Small intestine (tissue), 7 donors: Measurements from ENCODE around the gene OPCML. TPM values are rescaled to one million over a fixed set of nuclear protein-coding genes. Genes with fewer than 3 reads are reported as not detected.
A peak's percentile ranks its signal among the peaks of the same experiment; 100 is the strongest.

ENCODE experiments used
- DNase-seq, 2 donors: peaks; one replicate each; pipeline versions ENCODE4 v3.0.0 to v3.0.0-alpha.2; 2013
- FAIRE-seq: peaks from 2 replicates; lab custom pipeline; 2012; peaks lifted over from hg19 to GRCh38; lab: Jason Lieb, UNC
- H3K27ac ChIP-seq, 3 donors: one replicate each; pipeline ENCODE4 v1.5.1; 2013; ENCODE audit warnings: low read length in 2 of 3, mild to moderate bottlenecking in 2 of 3, control low read depth in 1 of 3, inconsistent platforms in 1 of 3, low read depth in 1 of 3, moderate library complexity in 1 of 3
- H3K27me3 ChIP-seq, 3 donors: one replicate each; pipeline ENCODE4 v1.6.1; 2013; ENCODE audit warnings: low read length in 3 of 3, inconsistent platforms in 1 of 3; ENCODE audit not compliant: control insufficient read depth in 3 of 3, insufficient read depth in 3 of 3
- H3K36me3 ChIP-seq, 3 donors: one replicate each; pipeline ENCODE4 v1.6.1; 2013; ENCODE audit warnings: low read length in 3 of 3, inconsistent platforms in 1 of 3, low read depth in 1 of 3, mild to moderate bottlenecking in 1 of 3, moderate library complexity in 1 of 3; ENCODE audit not compliant: control insufficient read depth in 3 of 3, insufficient read depth in 2 of 3
- H3K4me1 ChIP-seq, 3 donors: one replicate each; pipeline ENCODE4 v1.6.1; 2013; ENCODE audit warnings: low read length in 2 of 3, inconsistent platforms in 1 of 3, low read depth in 1 of 3, mild to moderate bottlenecking in 1 of 3, moderate library complexity in 1 of 3; ENCODE audit not compliant: control insufficient read depth in 3 of 3, insufficient read depth in 2 of 3
- H3K4me3 ChIP-seq, 3 donors: one replicate each; pipeline ENCODE4 v1.5.1; 2013; ENCODE audit warnings: low read length in 3 of 3, control low read depth in 1 of 3, inconsistent platforms in 1 of 3, low read depth in 1 of 3, mild to moderate bottlenecking in 1 of 3, moderate library complexity in 1 of 3
- H3K9me3 ChIP-seq, 2 donors: one replicate each; pipeline ENCODE4 v1.6.1; 2013; ENCODE audit warnings: low read depth in 1 of 2, low read length in 1 of 2; ENCODE audit not compliant: control insufficient read depth in 2 of 2, insufficient read depth in 1 of 2
- WGBS, 3 donors: extraction: QIAGEN DNeasy Blood & Tissue Kit; methylation state at CpG; one replicate each; pipeline ENCODE4 v1.1.7; 2013; 5-methylcytosine and 5-hydroxymethylcytosine counted together
- polyA plus RNA-seq, 4 donors: library from polyadenylated mRNA; stranded (reverse) in 3 of 4; unstranded in 1 of 4; fragments of 200-250 nt in 3 of 4; fragments of 120-200 nt in 1 of 4; gene quantifications; one replicate each; pipeline versions ENCODE4 v1.2.1 to v1.2.3, GENCODE V29; 2013
- donor health status: healthy with polysubstance abuse.
- donor health status: control.
- donor health status: control.
- donor health status: Bipolar disorder and iron deficiency.
- donor health status: healthy.

The OPCML gene
- polyA plus RNA-seq, 4 donors = 0.16 to 2.0 TPM; not detected in 2

DNA sequence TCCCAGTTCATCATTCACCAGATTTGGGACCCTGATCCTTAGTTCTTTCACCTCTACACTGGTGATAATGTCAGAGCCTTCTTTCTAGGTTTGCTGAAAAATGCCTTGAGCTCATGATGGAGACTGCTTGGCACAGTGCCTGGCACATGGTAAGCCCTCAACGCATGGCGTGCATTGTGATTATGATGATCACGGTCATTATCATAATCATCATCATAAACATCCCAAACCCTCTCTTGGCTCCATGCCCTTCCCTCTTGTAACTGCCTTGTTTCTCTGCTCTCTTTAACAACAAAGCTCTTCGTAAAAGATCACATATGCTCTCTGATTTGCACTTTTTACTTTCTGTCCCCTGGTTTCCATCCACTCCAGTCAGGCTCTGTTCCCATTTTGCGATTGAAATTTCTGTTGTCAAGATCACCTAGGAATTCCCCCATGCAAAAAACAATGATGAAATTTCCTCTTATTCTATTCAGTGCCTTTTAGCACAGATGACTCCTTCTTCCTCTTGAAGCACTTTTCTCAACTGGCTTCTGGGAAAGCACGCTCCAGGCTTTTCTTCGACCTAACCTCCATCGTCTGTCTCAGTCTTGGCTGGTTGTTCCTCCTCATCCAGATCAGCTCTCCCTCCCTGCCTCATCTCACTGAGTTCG, 479.1 kb downstream of the OPCML start:
- WGBS, 3 donors = 54 to 61% (median 57%) methylated on average over 9 of the region's 9 CpGs
- DNase-seq (no peak), FAIRE-seq (no peak)
- no peak overlapping the region for H3K27ac ChIP-seq
- no peaks in the 10 kb centered on the region for H3K4me1 ChIP-seq
- no peaks in the 10 kb centered on the region for H3K36me3 ChIP-seq
- no peaks in the 10 kb centered on the region for H3K9me3 ChIP-seq
- peaks cover 0 to 7% (median 6%) of the 10 kb centered on the region in 3 donors for H3K27me3 ChIP-seq
- no peak overlapping the region for H3K4me3 ChIP-seq

DNA sequence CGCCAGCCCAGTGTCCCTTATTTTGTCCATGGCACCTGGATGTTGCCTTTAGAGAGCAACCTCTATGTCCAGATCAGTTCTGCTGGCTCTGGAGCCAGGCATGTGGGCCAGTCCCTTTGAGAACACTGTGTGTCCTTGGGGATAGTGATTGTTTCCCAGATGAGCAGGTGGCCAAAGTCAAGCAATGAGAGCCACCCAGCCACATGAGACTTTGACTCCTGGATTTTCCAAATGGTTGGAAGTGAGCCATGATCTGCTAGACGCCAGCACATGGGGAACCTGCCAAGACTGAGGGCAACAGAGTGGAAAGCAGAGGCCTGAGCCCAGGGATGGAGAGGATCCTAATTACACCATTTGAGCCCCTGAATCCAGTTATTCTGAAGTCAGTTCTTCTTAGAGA, 479.8 kb downstream of the OPCML start:
- WGBS, 3 donors = 45 to 59% (median 59%) methylated on average over 2 of the region's 2 CpGs
- peak in 1 of 2 donors; percentile 23 for DNase-seq
- Histone ChIP-seq H3K9me3 (no peaks in the 10 kb centered on the region), H3K27me3 (peaks cover 0 to 6% (median 5%) of the 10 kb centered on the region in 3 donors), H3K4me3 (no peak overlapping the region), H3K36me3 (no peaks in the 10 kb centered on the region), H3K4me1 (no peaks in the 10 kb centered on the region), H3K27ac (no peak overlapping the region)
- no peak for FAIRE-seq

DNA sequence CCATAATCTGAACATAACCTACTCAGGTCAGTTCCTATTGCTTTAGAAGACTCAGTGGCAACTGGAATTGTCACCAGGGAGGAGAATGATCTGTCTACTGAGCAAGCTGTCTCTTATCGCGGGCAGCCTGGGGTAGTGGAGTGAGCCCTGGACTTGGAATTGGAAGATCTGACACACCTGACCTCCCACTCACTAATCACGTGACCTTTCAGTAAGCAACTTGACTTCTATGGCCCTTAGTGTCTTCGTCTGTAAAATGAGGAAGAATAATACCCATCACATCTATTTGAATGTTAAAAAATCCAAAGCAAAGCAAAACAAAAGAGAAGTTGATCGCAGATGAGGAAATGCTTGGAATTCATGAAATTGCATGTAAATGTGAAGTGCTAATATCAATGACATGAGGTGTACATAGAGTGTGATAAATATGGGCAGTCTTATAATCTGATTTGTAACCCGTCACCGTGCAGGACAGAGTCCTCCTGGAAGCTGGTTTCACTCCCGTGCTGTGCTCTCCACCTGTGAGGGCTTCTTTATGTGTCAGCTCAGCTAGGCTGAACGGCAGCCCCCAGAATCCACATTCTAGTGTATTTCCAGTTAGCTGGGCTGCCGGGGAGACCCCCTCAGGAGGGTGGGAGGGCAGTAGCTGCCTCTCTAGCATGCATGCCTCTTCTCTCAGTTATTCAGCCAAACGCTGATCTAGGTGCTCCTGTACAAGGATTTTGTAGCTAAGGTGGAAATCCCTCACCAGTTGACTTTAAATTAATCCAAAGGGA, 482.9 kb downstream of the OPCML start:
- FAIRE-seq (no peak), DNase-seq (no peak)
- WGBS, 3 donors = 44 to 63% (median 47%) methylated on average over 11 of the region's 11 CpGs
- Histone ChIP-seq H3K27me3 (peaks cover 0 to 6% (median 0%) of the 10 kb centered on the region in 3 donors), H3K9me3 (no peaks in the 10 kb centered on the region), H3K4me3 (no peak overlapping the region), H3K36me3 (no peaks in the 10 kb centered on the region), H3K27ac (no peak overlapping the region), H3K4me1 (no peaks in the 10 kb centered on the region)

DNA sequence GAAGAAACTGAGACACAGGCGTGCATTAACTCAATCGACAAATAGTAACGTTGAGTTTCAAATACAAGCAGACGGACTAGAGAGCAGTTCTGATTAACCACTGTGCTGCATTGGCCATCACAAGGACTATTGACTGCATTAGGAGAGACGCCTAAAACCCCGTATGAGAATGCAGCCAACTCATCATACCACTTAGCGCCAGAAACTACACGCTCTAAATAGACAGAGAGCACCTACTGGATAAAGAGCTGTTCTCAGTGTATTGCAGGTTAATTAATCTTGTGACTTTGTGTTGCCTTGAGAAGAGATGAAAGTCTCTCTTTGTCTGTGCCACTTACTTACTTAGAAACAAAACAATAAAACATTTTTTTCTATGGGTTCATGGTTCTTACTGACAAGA, 484.0 kb downstream of the OPCML start:
- 86 to 91% (median 88%) methylated on average over 8 of the region's 8 CpGs for WGBS, 3 donors
- Histone ChIP-seq H3K27me3 (peaks cover 0 to 6% (median 0%) of the 10 kb centered on the region in 3 donors), H3K9me3 (no peaks in the 10 kb centered on the region), H3K4me3 (no peak overlapping the region), H3K36me3 (no peaks in the 10 kb centered on the region), H3K4me1 (no peaks in the 10 kb centered on the region), H3K27ac (no peak overlapping the region)
- FAIRE-seq (no peak), DNase-seq (no peak)

DNA sequence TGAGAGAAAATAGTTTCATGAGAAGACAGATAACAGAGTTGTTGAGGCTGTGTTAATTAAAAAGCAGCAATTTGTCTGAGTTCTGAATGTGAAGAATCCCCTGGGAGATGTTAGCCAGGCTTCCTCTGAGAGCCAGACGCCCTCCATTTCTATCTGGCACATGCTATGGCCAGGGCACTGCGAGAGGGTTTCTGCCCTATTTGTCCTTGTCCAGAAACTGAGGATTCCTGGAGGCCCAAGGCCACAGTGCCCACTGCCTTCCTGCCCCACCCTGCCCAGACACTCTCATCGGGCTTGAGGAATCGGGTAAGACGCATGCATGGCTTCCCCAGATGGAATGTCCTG, 484.6 kb downstream of the OPCML start:
- 63 to 84% (median 80%) methylated on average over 5 of the region's 5 CpGs for WGBS, 3 donors
- FAIRE-seq (no peak), DNase-seq (no peak)
- H3K4me3 ChIP-seq = no peak overlapping the region
- H3K36me3 ChIP-seq = no peaks in the 10 kb centered on the region
- H3K27ac ChIP-seq = no peak overlapping the region
- no peaks in the 10 kb centered on the region for H3K4me1 ChIP-seq
- H3K9me3 ChIP-seq = no peaks in the 10 kb centered on the region
- H3K27me3 ChIP-seq = peaks cover 0 to 6% (median 0%) of the 10 kb centered on the region in 3 donors

DNA sequence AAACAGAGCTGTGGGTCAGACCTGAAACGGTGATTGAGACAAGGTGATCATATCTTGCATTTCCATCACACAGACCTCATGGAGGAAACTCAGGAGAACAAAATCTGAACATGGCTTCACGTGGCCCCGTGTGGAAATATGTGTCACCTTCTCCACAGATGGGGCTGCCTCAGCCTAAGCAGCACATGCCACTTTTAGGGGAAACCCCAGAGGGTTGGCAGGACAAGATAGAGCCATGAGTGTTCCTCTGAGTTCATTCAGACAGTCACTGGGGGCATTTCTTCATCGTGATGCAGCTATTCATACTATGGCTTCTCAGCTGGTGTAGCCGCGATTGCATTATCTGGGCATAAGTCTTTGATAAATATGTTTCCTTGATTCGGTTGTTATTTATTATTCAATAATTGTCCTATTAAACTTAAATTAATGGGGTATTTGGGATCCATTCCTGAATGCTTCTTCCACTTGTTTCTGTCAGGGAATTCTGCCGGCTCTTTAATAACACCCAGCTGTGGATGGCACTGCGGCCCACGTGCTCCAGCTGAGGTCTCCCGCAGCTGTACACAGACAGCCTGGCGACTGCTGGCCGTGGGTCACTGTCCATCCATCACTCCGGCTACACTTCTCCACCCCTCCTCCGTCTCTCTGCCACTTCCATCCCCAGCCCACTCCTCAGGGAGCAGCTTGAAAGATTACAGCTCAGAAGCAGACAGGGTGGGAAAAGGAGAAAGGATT, 485.1 kb downstream of the OPCML start:
- Histone ChIP-seq H3K4me3 (no peak overlapping the region), H3K9me3 (no peaks in the 10 kb centered on the region), H3K36me3 (no peaks in the 10 kb centered on the region), H3K27ac (no peak overlapping the region), H3K4me1 (no peaks in the 10 kb centered on the region), H3K27me3 (peaks cover 0 to 10% (median 0%) of the 10 kb centered on the region in 3 donors)
- WGBS, 3 donors = 55 to 75% (median 61%) methylated on average over 15 of the region's 15 CpGs
- no peak for FAIRE-seq
- no peak for DNase-seq

DNA sequence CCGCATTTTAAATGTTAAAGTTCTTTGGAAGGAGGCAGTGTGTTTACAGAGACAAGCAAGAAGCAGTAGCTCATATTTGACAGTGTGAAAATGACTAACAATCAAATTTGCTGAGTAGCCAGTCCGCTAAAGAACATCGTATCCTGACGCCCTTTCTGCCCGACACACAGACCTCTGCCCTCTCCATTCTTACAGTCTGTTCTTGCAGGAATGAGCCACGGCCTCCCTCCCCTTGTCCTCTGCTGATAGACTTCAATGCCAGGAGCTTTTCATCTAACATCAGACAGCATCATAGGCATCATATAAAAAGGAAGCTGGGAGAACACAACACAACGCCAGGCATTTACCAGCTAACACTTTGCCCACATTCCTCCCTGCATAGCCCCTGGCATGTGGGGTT, 486.0 kb downstream of the OPCML start:
- H3K4me1 ChIP-seq = no peaks in the 10 kb centered on the region
- no peaks in the 10 kb centered on the region for H3K36me3 ChIP-seq
- peaks cover 0 to 10% (median 0%) of the 10 kb centered on the region in 3 donors for H3K27me3 ChIP-seq
- H3K27ac ChIP-seq = no peak overlapping the region
- no peak for FAIRE-seq
- no peak for DNase-seq
- no peaks in the 10 kb centered on the region for H3K9me3 ChIP-seq
- 53 to 59% (median 57%) methylated on average over 7 of the region's 7 CpGs for WGBS, 3 donors
- H3K4me3 ChIP-seq = no peak overlapping the region
